ENCODE data around the gene HINT2.

Gene HINT2

DNA sequence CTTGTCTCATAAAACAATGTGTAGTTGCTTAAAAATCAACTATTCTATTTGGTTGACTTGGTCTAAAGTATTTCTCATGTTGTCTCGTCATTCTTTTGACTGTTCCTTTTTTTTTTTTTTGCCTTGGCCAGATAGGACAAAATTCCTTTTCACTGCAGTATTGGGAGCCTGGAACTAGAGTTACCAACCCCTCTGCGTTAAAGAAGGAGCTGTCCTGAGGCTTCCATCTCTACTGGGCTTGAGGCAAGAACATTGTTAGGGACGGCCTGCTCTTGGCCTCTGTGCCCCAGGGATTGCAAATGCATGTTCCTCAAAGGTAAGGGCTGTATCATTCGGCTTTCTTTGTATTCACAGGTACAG is 24.8 kb downstream of the HINT2 start:
- Histone ChIP-seq H3K4me3 (ENCODE audit: low read depth, low read length) (no peak overlapping the region), H3K4me1 (no peaks in the 10 kb centered on the region), H3K79me2 (no peaks in the 10 kb centered on the region), H3K27me3 (ENCODE audit: control insufficient read depth, insufficient read depth, low read length) (no peaks in the 10 kb centered on the region), H3K4me2 (ENCODE audit: low read length) (no peak overlapping the region), H3K9ac (no peak overlapping the region), H3K9me3 (ENCODE audit: control insufficient read depth, low read length) (no peaks in the 10 kb centered on the region), H3K36me3 (ENCODE audit: control insufficient read depth, insufficient read depth, low read length) (no peaks in the 10 kb centered on the region), H3K27ac (no peak overlapping the region), H2AFZ (no peak overlapping the region)
- no peak for TF ChIP-seq CTCF (IDR thresholded peaks at IDR 0.05)

DNA sequence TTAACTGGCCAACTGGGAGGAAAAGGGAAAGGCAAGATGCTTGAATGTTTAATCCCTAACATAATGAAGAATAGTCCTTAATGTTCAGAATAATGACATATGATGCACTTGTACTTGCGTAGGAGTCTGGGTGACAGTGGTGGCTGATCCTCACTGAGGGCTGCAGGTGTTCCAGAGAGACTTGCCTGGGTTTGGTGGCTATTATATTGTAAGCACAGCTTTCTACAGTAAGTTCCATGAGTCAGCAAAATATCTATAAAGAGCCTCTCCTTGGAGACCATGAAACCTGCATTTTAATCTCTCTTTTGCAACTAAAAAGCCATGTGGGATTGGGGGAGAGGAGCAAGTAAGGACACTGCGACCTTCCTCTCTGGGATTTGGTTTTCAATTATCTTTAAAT is 25.3 kb downstream of the HINT2 start:
- H3K27ac ChIP-seq = no peak overlapping the region
- H2AFZ ChIP-seq = no peak overlapping the region
- H3K79me2 ChIP-seq = no peaks in the 10 kb centered on the region
- no peak overlapping the region for H3K4me2 ChIP-seq (ENCODE audit: low read length)
- H3K36me3 ChIP-seq (ENCODE audit: control insufficient read depth, insufficient read depth, low read length) = no peaks in the 10 kb centered on the region
- TF ChIP-seq CTCF (IDR thresholded peaks at IDR 0.05) = no peak
- no peaks in the 10 kb centered on the region for H3K9me3 ChIP-seq (ENCODE audit: control insufficient read depth, low read length)
- H3K9ac ChIP-seq = no peak overlapping the region
- no peaks in the 10 kb centered on the region for H3K4me1 ChIP-seq
- H3K4me3 ChIP-seq (ENCODE audit: low read depth, low read length) = no peak overlapping the region
- no peaks in the 10 kb centered on the region for H3K27me3 ChIP-seq (ENCODE audit: control insufficient read depth, insufficient read depth, low read length)

DNA sequence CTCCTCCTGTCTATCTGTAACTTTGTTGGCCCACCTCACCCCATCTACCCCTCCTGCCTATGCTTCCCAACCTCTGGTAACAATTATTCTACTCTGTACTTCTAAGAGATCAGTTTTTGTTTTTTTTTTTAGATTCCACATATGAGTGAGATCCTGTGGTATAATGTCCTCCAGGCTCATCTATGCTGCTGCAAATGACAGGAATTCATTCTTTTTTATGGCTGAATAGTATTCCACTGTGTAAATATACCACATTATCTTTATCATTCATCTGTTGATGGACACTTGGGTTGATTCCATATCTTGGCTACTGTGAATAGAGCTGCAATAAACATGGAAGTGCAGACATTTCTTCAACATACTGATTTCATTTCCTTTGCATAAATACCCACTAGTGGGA is 31.4 kb downstream of the HINT2 start:
- H3K79me2 ChIP-seq = no peaks in the 10 kb centered on the region
- no peak overlapping the region for H3K4me2 ChIP-seq (ENCODE audit: low read length)
- H3K9ac ChIP-seq = no peak overlapping the region
- no peaks in the 10 kb centered on the region for H3K27me3 ChIP-seq (ENCODE audit: control insufficient read depth, insufficient read depth, low read length)
- H2AFZ ChIP-seq = no peak overlapping the region
- no peaks in the 10 kb centered on the region for H3K4me1 ChIP-seq
- H3K36me3 ChIP-seq (ENCODE audit: control insufficient read depth, insufficient read depth, low read length) = no peaks in the 10 kb centered on the region
- no peak overlapping the region for H3K27ac ChIP-seq
- no peaks in the 10 kb centered on the region for H3K9me3 ChIP-seq (ENCODE audit: control insufficient read depth, low read length)
- H3K4me3 ChIP-seq (ENCODE audit: low read depth, low read length) = no peak overlapping the region
- no peak for TF ChIP-seq CTCF (IDR thresholded peaks at IDR 0.05)

DNA sequence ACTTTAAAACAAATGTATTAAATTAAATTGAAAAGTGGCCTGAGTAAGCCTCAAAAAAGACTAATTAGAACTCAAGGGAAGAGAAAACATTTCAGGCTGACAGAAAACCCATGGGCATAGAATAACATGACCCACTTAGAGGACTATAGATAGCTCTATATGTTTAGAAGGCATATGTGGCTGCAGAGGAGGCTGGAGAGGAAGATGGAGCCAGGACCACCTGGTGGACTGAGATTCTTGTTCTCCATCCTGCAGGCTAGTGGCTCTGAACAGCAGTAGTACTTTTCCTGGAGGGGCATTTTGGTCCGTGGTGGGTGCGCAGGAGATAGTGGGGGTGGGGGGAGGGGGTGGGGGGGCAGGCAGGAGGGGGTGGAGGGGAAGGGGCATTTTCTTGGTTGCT is 33.8 kb downstream of the HINT2 start:
- Histone ChIP-seq H3K27me3 (ENCODE audit: control insufficient read depth, insufficient read depth, low read length) (no peaks in the 10 kb centered on the region), H3K27ac (no peak overlapping the region), H3K36me3 (ENCODE audit: control insufficient read depth, insufficient read depth, low read length) (no peaks in the 10 kb centered on the region), H2AFZ (no peak overlapping the region), H3K4me1 (no peaks in the 10 kb centered on the region), H3K4me3 (ENCODE audit: low read depth, low read length) (no peak overlapping the region), H3K9ac (no peak overlapping the region), H3K4me2 (ENCODE audit: low read length) (no peak overlapping the region), H3K9me3 (ENCODE audit: control insufficient read depth, low read length) (no peaks in the 10 kb centered on the region), H3K79me2 (no peaks in the 10 kb centered on the region)
- TF ChIP-seq CTCF (IDR thresholded peaks at IDR 0.05) = no peak

DNA sequence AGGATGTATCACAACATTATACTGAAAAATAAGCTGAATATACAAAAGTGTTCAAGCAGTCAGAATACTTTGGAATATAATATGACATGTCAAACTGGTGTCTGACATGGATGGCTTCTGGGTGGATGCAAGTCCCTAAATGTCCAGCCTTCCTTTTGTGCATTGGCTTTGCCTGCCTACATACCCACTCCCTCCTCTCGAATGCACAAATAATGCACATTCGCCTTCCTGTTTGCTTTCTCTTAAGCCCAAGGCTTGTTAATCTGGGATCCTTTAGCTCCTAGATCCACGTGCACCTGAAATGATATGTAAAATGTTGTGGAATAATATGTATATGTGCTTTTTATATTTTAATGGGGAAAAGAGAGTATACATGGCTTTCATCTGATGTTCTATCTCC is 36.3 kb downstream of the HINT2 start:
- no peak overlapping the region for H3K4me3 ChIP-seq (ENCODE audit: low read depth, low read length)

More for the DNA sequence above, 36.3 kb downstream of the HINT2 start:
- Histone ChIP-seq H3K4me2 (ENCODE audit: low read length) (no peak overlapping the region), H3K36me3 (ENCODE audit: control insufficient read depth, insufficient read depth, low read length) (no peaks in the 10 kb centered on the region), H3K79me2 (no peaks in the 10 kb centered on the region), H3K9me3 (ENCODE audit: control insufficient read depth, low read length) (no peaks in the 10 kb centered on the region), H3K9ac (no peak overlapping the region), H3K4me1 (no peaks in the 10 kb centered on the region), H3K27ac (no peak overlapping the region), H3K27me3 (ENCODE audit: control insufficient read depth, insufficient read depth, low read length) (no peaks in the 10 kb centered on the region), H2AFZ (no peak overlapping the region)
- no peak for TF ChIP-seq CTCF (IDR thresholded peaks at IDR 0.05)
